Astrocyte (in vitro differentiated cells and primary cell): ENCODE measurements around the gene VARS1. TPM values are rescaled to one million over a fixed set of nuclear protein-coding genes. Genes with fewer than 3 reads are reported as not detected.
A peak's percentile ranks its signal among the peaks of the same experiment; 100 is the strongest.

Experiments
- DNase-seq: peaks from one replicate; pipeline ENCODE4 v3.0.0-alpha.2; 2010; ENCODE audit warnings: low read depth
- FAIRE-seq: peaks from 2 replicates; lab custom pipeline; 2011; peaks lifted over from hg19 to GRCh38; lab: Jason Lieb, UNC
- H2AFZ ChIP-seq: 2 replicates; pipeline ENCODE4 v1.6.0; 2012; ENCODE audit warnings: low read depth, low read length, inconsistent platforms
- H3K27ac ChIP-seq: 2 replicates; pipeline ENCODE4 v1.5.1; 2011; ENCODE audit warnings: low read depth, low read length, inconsistent platforms
- H3K27me3 ChIP-seq: 2 replicates; pipeline ENCODE4 v1.6.0; 2011; ENCODE audit warnings: low read length, inconsistent platforms; ENCODE audit not compliant: insufficient read depth
- H3K36me3 ChIP-seq: 2 replicates; pipeline ENCODE4 v1.5.1; 2011; ENCODE audit warnings: low read length, inconsistent platforms; ENCODE audit not compliant: insufficient read depth
- H3K4me1 ChIP-seq: 2 replicates; pipeline ENCODE4 v1.5.1; 2011; ENCODE audit warnings: low read length, inconsistent platforms; ENCODE audit not compliant: insufficient read depth
- H3K4me2 ChIP-seq: 2 replicates; pipeline ENCODE4 v1.6.0; 2012; ENCODE audit warnings: low read length, inconsistent platforms
- H3K4me3 ChIP-seq: 2 replicates; pipeline ENCODE4 v1.5.1; 2011; ENCODE audit warnings: low read depth, mild to moderate bottlenecking, low read length, inconsistent platforms; ENCODE audit not compliant: insufficient read depth
- H3K79me2 ChIP-seq: 2 replicates; pipeline ENCODE4 v1.6.0; 2012; ENCODE audit warnings: mild to moderate bottlenecking, low read length, inconsistent platforms; ENCODE audit not compliant: insufficient read depth
- H3K9ac ChIP-seq: 2 replicates; pipeline ENCODE4 v1.6.0; 2012; ENCODE audit warnings: mild to moderate bottlenecking, low read length, inconsistent platforms
- H3K9me3 ChIP-seq: 2 replicates; pipeline ENCODE4 v1.5.1; 2012; ENCODE audit warnings: low read depth, mild to moderate bottlenecking, low read length, inconsistent platforms; ENCODE audit not compliant: insufficient read depth
- H4K20me1 ChIP-seq: 2 replicates; pipeline ENCODE4 v1.6.0; 2012; ENCODE audit warnings: low read length, inconsistent platforms; ENCODE audit not compliant: insufficient read depth
- H3K27ac Mint-ChIP-seq: one replicate; pipeline ENCODE4 v1.8.0; 2021; ENCODE audit warnings: mild to moderate bottlenecking, mixed read lengths; ENCODE audit not compliant: unreplicated experiment
- H3K27me3 Mint-ChIP-seq: one replicate; pipeline ENCODE4 v1.8.0; 2021; ENCODE audit warnings: low read depth, mixed read lengths; ENCODE audit not compliant: unreplicated experiment
- H3K36me3 Mint-ChIP-seq: one replicate; pipeline ENCODE4 v1.8.0; 2021; ENCODE audit warnings: low read depth, mixed read lengths; ENCODE audit not compliant: unreplicated experiment
- H3K4me1 Mint-ChIP-seq: one replicate; pipeline ENCODE4 v1.8.0; 2021; ENCODE audit warnings: low read depth, mixed read lengths; ENCODE audit not compliant: unreplicated experiment
- H3K4me3 Mint-ChIP-seq: one replicate; pipeline ENCODE4 v1.8.0; 2021; ENCODE audit warnings: mild to moderate bottlenecking, moderate library complexity, mixed read lengths; ENCODE audit not compliant: unreplicated experiment
- H3K9me3 Mint-ChIP-seq: one replicate; pipeline ENCODE4 v1.8.0; 2021; ENCODE audit warnings: mild to moderate bottlenecking, mixed read lengths; ENCODE audit not compliant: unreplicated experiment
- EZH2 ChIP-seq: IDR thresholded peaks from 2 replicates; pipeline ENCODE4 v1.6.1; 2012; ENCODE audit warnings: mild to moderate bottlenecking, low read length, inconsistent platforms; ENCODE audit not compliant: insufficient read depth
- total RNA-seq: library from RNA; stranded (reverse); gene quantifications from 2 replicates; pipeline ENCODE4 v1.2.1, GENCODE V29; 2021
- TF ChIP-seq, protein P1 (sequence below): IDR thresholded peaks from 2 replicates; pipeline ENCODE4 v1.5.1; 2011; ENCODE audit warnings: low read depth, mild to moderate bottlenecking, inconsistent platforms, low read length, moderate library complexity; ENCODE audit not compliant: insufficient read depth

Gene VARS1
- total RNA-seq, 1 donor from 2014 or later, result 94.8 TPM

GRCh38 chr6:31775633-31776484 is 19.7 kb downstream of the VARS1 start:
- Mint-ChIP-seq H3K4me3 (no peak overlapping the region), H3K27ac (peak overlapping the region; percentile 41)

GRCh38 chr6:31775184-31775583 is 20.4 kb downstream of the VARS1 start:
- H3K27ac Mint-ChIP-seq, result no peak overlapping the region

More at GRCh38 chr6:31775633-31776484, 19.7 kb downstream of the VARS1 start:
- no peak overlapping the region for H3K27ac ChIP-seq
- no peak overlapping the region for H3K4me2 ChIP-seq
- no peaks in the 10 kb centered on the region for H3K9me3 ChIP-seq
- Mint-ChIP-seq H3K4me1 (peaks cover 6% of the 10 kb centered on the region), H3K27me3 (no peaks in the 10 kb centered on the region), H3K36me3 (peaks cover 13% of the 10 kb centered on the region), H3K9me3 (no peaks in the 10 kb centered on the region)
- TF ChIP-seq, protein P1, sequence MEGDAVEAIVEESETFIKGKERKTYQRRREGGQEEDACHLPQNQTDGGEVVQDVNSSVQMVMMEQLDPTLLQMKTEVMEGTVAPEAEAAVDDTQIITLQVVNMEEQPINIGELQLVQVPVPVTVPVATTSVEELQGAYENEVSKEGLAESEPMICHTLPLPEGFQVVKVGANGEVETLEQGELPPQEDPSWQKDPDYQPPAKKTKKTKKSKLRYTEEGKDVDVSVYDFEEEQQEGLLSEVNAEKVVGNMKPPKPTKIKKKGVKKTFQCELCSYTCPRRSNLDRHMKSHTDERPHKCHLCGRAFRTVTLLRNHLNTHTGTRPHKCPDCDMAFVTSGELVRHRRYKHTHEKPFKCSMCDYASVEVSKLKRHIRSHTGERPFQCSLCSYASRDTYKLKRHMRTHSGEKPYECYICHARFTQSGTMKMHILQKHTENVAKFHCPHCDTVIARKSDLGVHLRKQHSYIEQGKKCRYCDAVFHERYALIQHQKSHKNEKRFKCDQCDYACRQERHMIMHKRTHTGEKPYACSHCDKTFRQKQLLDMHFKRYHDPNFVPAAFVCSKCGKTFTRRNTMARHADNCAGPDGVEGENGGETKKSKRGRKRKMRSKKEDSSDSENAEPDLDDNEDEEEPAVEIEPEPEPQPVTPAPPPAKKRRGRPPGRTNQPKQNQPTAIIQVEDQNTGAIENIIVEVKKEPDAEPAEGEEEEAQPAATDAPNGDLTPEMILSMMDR, result no peak
- no peak for TF ChIP-seq EZH2
- no peak for DNase-seq
- H2AFZ ChIP-seq, result no peak overlapping the region
- peaks cover 16% of the 10 kb centered on the region for H3K4me1 ChIP-seq
- peaks cover 4% of the 10 kb centered on the region for H4K20me1 ChIP-seq
- H3K36me3 ChIP-seq, result no peaks in the 10 kb centered on the region
- no peaks in the 10 kb centered on the region for H3K79me2 ChIP-seq
- H3K9ac ChIP-seq, result no peak overlapping the region
- FAIRE-seq, result no peak
- H3K4me3 ChIP-seq, result no peak overlapping the region
- no peaks in the 10 kb centered on the region for H3K27me3 ChIP-seq

More at GRCh38 chr6:31775184-31775583, 20.4 kb downstream of the VARS1 start:
- Histone ChIP-seq H3K9me3 (no peaks in the 10 kb centered on the region), H2AFZ (no peak overlapping the region), H3K4me2 (no peak overlapping the region), H3K4me1 (peaks cover 16% of the 10 kb centered on the region), H3K36me3 (no peaks in the 10 kb centered on the region), H3K27me3 (no peaks in the 10 kb centered on the region), H3K4me3 (no peak overlapping the region), H3K79me2 (no peaks in the 10 kb centered on the region), H4K20me1 (peaks cover 4% of the 10 kb centered on the region), H3K9ac (no peak overlapping the region), H3K27ac (no peak overlapping the region)
- Mint-ChIP-seq H3K4me3 (no peak overlapping the region), H3K9me3 (no peaks in the 10 kb centered on the region), H3K27me3 (no peaks in the 10 kb centered on the region), H3K4me1 (peaks cover 6% of the 10 kb centered on the region), H3K36me3 (peaks cover 9% of the 10 kb centered on the region)
- no peak for TF ChIP-seq EZH2
- TF ChIP-seq, protein P1, result no peak
- FAIRE-seq (no peak), DNase-seq (no peak)
